Activated B cell treated with CpG ODN at 0.5 μM for 24 hours (primary cell): Measurements from ENCODE around the gene RNF40. TPM values are rescaled to one million over a fixed set of nuclear protein-coding genes. Genes with fewer than 3 reads are reported as not detected.

Source experiments
- ATAC-seq: fragments of 200-7000 bp; cut with Tn5 transposase; one replicate; pipeline ENCODE4 v1.10.0; 2021; ENCODE audit warnings: low read depth, mild to moderate bottlenecking, moderate library complexity
- CTCF ChIA-PET: fragments of 350-600 bp; sonication (Branson Sonifier 250); formaldehyde crosslinking; loops from one replicate; lab custom pipeline; 2021; ENCODE audit warnings: antibody characterized with exemption; lab: Charles Lee
- POLR2A ChIA-PET: fragments of 350-600 bp; sonication (Branson Sonifier 250); formaldehyde crosslinking; loops from one replicate; lab custom pipeline; 2021; ENCODE audit warnings: antibody characterized with exemption; lab: Charles Lee
- DNase-seq: peaks from one replicate; pipeline ENCODE4 v3.0.0; 2022
- H3K27ac Mint-ChIP-seq: one replicate; pipeline ENCODE4 v1.8.0; 2020; ENCODE audit warnings: mixed read lengths
- H3K27me3 Mint-ChIP-seq: one replicate; pipeline ENCODE4 v1.8.0; 2021; ENCODE audit warnings: mixed read lengths
- H3K36me3 Mint-ChIP-seq: one replicate; pipeline ENCODE4 v1.8.0; 2021; ENCODE audit warnings: low read depth, mixed read lengths
- H3K4me1 Mint-ChIP-seq: one replicate; pipeline ENCODE4 v1.8.0; 2021; ENCODE audit warnings: mixed read lengths
- H3K4me3 Mint-ChIP-seq: one replicate; pipeline ENCODE4 v1.8.0; 2020; ENCODE audit warnings: mild to moderate bottlenecking, mixed read lengths
- H3K9me3 Mint-ChIP-seq: one replicate; pipeline ENCODE4 v1.8.0; 2020; ENCODE audit warnings: mixed read lengths
- CTCF ChIP-seq: fragments of 200-600 bp; IDR thresholded peaks from one replicate; pipeline ENCODE4 v1.8.0; 2022; ENCODE audit warnings: antibody characterized with exemption, mild to moderate bottlenecking
- intact Hi-C: fragments of 100-400 bp; cut with micrococcal nuclease; formaldehyde crosslinking; loops from one replicate; pipeline ENCODE4 v1.15.1; 2024
- total RNA-seq: library from RNA; stranded (reverse); gene quantifications from 2 replicates; pipeline ENCODE4 v1.2.3, GENCODE V29; 2022

Gene RNF40
- total RNA-seq, 1 donor from 2014 or later = 117 TPM

GRCh38 chr16:30786115-30786935 is 24.2 kb downstream of the RNF40 start:
- CTCF ChIA-PET = interaction anchor here (1.6 kb wide), 1 partner anchor 19 kb away, joined by 5 read pairs; no protein-coding TSS in a partner anchor
- DNase-seq (no peak), ATAC-seq (peak; percentile 35)
- intact Hi-C loops = no loop called here
- TF ChIP-seq CTCF = no peak
- peaks cover 8% of the 10 kb centered on the region for H3K27me3 Mint-ChIP-seq
- POLR2A ChIA-PET = interaction anchor here (0.5 to 1.6 kb wide), 7 partner anchors 14 to 136 kb away, joined by 3 to 24 read pairs (median 4); no protein-coding TSS in a partner anchor
- peaks cover 19% of the 10 kb centered on the region for H3K36me3 Mint-ChIP-seq
- no peaks in the 10 kb centered on the region for H3K9me3 Mint-ChIP-seq
- peaks cover 17% of the 10 kb centered on the region for H3K4me1 Mint-ChIP-seq
- H3K4me3 Mint-ChIP-seq = peak overlapping the region; percentile 77
- no peak overlapping the region for H3K27ac Mint-ChIP-seq

- H3K36me3 Mint-ChIP-seq = peaks cover 15% of the 10 kb centered on the region
- H3K27ac Mint-ChIP-seq = no peak within 1 kb of the TSS
- peaks cover 17% of the 10 kb centered on the region for H3K4me1 Mint-ChIP-seq
- DNase-seq = peak; percentile 34
- CTCF ChIA-PET = interaction anchor here (1.6 kb wide), 1 partner anchor 18 kb away, joined by 5 read pairs; no protein-coding TSS in a partner anchor
- H3K4me3 Mint-ChIP-seq = peak within 1 kb of the TSS; percentile 85
- no peak for TF ChIP-seq CTCF
- intact Hi-C loops = loop anchor here (1.0 kb wide), 2 partner anchors 18 to 88 kb away; no protein-coding TSS in a partner anchor
- H3K27me3 Mint-ChIP-seq = peaks cover 8% of the 10 kb centered on the region
- POLR2A ChIA-PET = interaction anchor here (0.5 to 1.6 kb wide), 6 partner anchors 13 to 135 kb away, joined by 3 to 24 read pairs (median 4); no protein-coding TSS in a partner anchor
- peak; percentile 69 for ATAC-seq
- no peaks in the 10 kb centered on the region for H3K9me3 Mint-ChIP-seq
Observed at GRCh38 chr16:30786936-30787612, 25.0 kb downstream of the RNF40 start, which contains the start of gene ZNF629. ZNF629 (minus strand) TSS chr16:30787205; CDS start chr16:30784482, 2,723 bp downstream.

- intact Hi-C loops = loop anchor here (1.0 kb wide), 2 partner anchors 18 to 88 kb away; no protein-coding TSS in a partner anchor
- no peak for ATAC-seq
- TF ChIP-seq CTCF = no peak
Observed at GRCh38 chr16:30787613-30788378, 25.7 kb downstream of the RNF40 start.

GRCh38 chr16:30793508-30794069 is 31.5 kb downstream of the RNF40 start:
- H3K9me3 Mint-ChIP-seq = no peaks in the 10 kb centered on the region
- ATAC-seq = no peak

More at GRCh38 chr16:30787613-30788378, 25.7 kb downstream of the RNF40 start:
- Mint-ChIP-seq H3K27me3 (peaks cover 8% of the 10 kb centered on the region), H3K9me3 (no peaks in the 10 kb centered on the region), H3K36me3 (peaks cover 9% of the 10 kb centered on the region), H3K4me1 (peaks cover 17% of the 10 kb centered on the region), H3K27ac (no peak overlapping the region), H3K4me3 (peak overlapping the region; percentile 85)
- no peak for DNase-seq
- ChIA-PET POLR2A (interaction anchor here (1.0 to 1.6 kb wide), 3 partner anchors 18 to 134 kb away, joined by 3 to 24 read pairs (median 4); no protein-coding TSS in a partner anchor), CTCF (interaction anchor here (1.6 kb wide), 1 partner anchor 18 kb away, joined by 5 read pairs; no protein-coding TSS in a partner anchor)

More at GRCh38 chr16:30793508-30794069, 31.5 kb downstream of the RNF40 start:
- Mint-ChIP-seq H3K4me3 (no peak overlapping the region), H3K36me3 (no peaks in the 10 kb centered on the region), H3K27ac (no peak overlapping the region), H3K4me1 (no peaks in the 10 kb centered on the region), H3K27me3 (no peaks in the 10 kb centered on the region)
- intact Hi-C loops = no loop called here
- no peak for TF ChIP-seq CTCF
- ChIA-PET CTCF (no interaction called here), POLR2A (interaction anchor here (0.5 to 1.6 kb wide), 2 partner anchors 12 to 88 kb away, joined by 4 to 6 read pairs; no protein-coding TSS in a partner anchor)
- DNase-seq = no peak
